SK-N-SH treated with all-trans-retinoic acid at 6 μM for 48 hours (cell line): Measurements from ENCODE around the gene MACROD1.

Source experiments
- ATAC-seq: fragments of 200-7000 bp; cut with Tn5 transposase; 3 replicates; pipeline ENCODE4 v1.9.1; 2020; ENCODE audit warnings: mild to moderate bottlenecking, moderate library complexity
- ARNTL ChIP-seq: fragments of 450-650 bp; formaldehyde crosslinking; IDR thresholded peaks from 2 replicates; pipeline ENCODE4 v1.5.0; 2020; ENCODE audit warnings: low read depth, mild to moderate bottlenecking, moderate library complexity, borderline replicate concordance
- BACH2 ChIP-seq: fragments of 250-450 bp; sonication (Bioruptor Pico); IDR thresholded peaks from 2 replicates; pipeline ENCODE4 v1.9.0; 2021; ENCODE audit warnings: mild to moderate bottlenecking, borderline replicate concordance
- CSDC2 ChIP-seq: fragments of 250-450 bp; sonication (Bioruptor Pico); IDR thresholded peaks from 2 replicates; pipeline ENCODE4 v1.5.0; 2020; ENCODE audit warnings: mild to moderate bottlenecking, moderate library complexity
- ESRRG ChIP-seq: fragments of 250-450 bp; sonication (Bioruptor Pico); IDR thresholded peaks from 2 replicates; pipeline ENCODE4 v1.6.1; 2021; ENCODE audit warnings: mild to moderate bottlenecking
- GLIS3 ChIP-seq: fragments of 250-450 bp; sonication (Bioruptor Pico); IDR thresholded peaks from 2 replicates; pipeline ENCODE4 v1.5.0; 2020; ENCODE audit warnings: mild to moderate bottlenecking, moderate library complexity
- ISL1 ChIP-seq: fragments of 250-450 bp; sonication (Bioruptor Pico); IDR thresholded peaks from 2 replicates; pipeline ENCODE4 v2.1.2; 2022; ENCODE audit warnings: mild to moderate bottlenecking, moderate library complexity
- OSR1 ChIP-seq: fragments of 250-450 bp; sonication (Bioruptor Pico); IDR thresholded peaks from 2 replicates; pipeline ENCODE4 v1.8.0; 2022; ENCODE audit warnings: moderate library complexity, mild to moderate bottlenecking, inconsistent platforms
- PATZ1 ChIP-seq: fragments of 250-450 bp; sonication (Bioruptor Pico); IDR thresholded peaks from 2 replicates; pipeline ENCODE4 v1.8.0; 2020; ENCODE audit warnings: mild to moderate bottlenecking, moderate library complexity, borderline replicate concordance
- POU6F1 ChIP-seq: fragments of 250-450 bp; sonication (Bioruptor Pico); IDR thresholded peaks from 2 replicates; pipeline ENCODE4 v1.8.0; 2021; ENCODE audit warnings: low read depth, mild to moderate bottlenecking, moderate library complexity, borderline replicate concordance
- RARB ChIP-seq: fragments of 250-450 bp; sonication (Bioruptor Pico); IDR thresholded peaks from 2 replicates; pipeline ENCODE4 v1.8.0; 2021; ENCODE audit warnings: mild to moderate bottlenecking, moderate library complexity
- SNAI2 ChIP-seq: fragments of 250-450 bp; sonication (Bioruptor Pico); IDR thresholded peaks from 2 replicates; pipeline ENCODE4 v1.5.0; 2020; ENCODE audit warnings: mild to moderate bottlenecking, moderate library complexity
- TCF4 ChIP-seq: fragments of 250-450 bp; sonication (Bioruptor Pico); IDR thresholded peaks from 2 replicates; pipeline ENCODE4 v1.8.0; 2021; ENCODE audit warnings: mild to moderate bottlenecking, moderate library complexity, borderline replicate concordance
- TOX ChIP-seq: fragments of 250-450 bp; sonication (Bioruptor Pico); IDR thresholded peaks from 2 replicates; pipeline ENCODE4 v1.8.0; 2021; ENCODE audit warnings: mild to moderate bottlenecking, moderate library complexity, borderline replicate concordance
- TSHZ2 ChIP-seq: fragments of 250-450 bp; sonication (Bioruptor Pico); IDR thresholded peaks from 2 replicates; pipeline ENCODE4 v1.5.0; 2020; ENCODE audit warnings: mild to moderate bottlenecking, moderate library complexity
- ZFP3 ChIP-seq: fragments of 250-450 bp; sonication (Bioruptor Pico); IDR thresholded peaks from 2 replicates; pipeline ENCODE4 v1.5.0; 2020; ENCODE audit warnings: mild to moderate bottlenecking, moderate library complexity
- ZFP30 ChIP-seq: fragments of 450-650 bp; formaldehyde crosslinking; IDR thresholded peaks from 2 replicates; pipeline ENCODE4 v1.5.0; 2022; ENCODE audit warnings: mild to moderate bottlenecking, moderate library complexity
- ZNF565 ChIP-seq: fragments of 450-650 bp; formaldehyde crosslinking; conservative IDR thresholded peaks from 2 replicates; pipeline ENCODE4 v1.5.0; 2020; ENCODE audit warnings: low read depth, mild to moderate bottlenecking, moderate library complexity
- ZNF8 ChIP-seq: fragments of 450-650 bp; formaldehyde crosslinking; IDR thresholded peaks from 2 replicates; pipeline ENCODE4 v1.5.0; 2020; ENCODE audit warnings: mild to moderate bottlenecking, moderate library complexity
- TF ChIP-seq, protein P1 (sequence below): fragments of 250-450 bp; sonication (Bioruptor Pico); IDR thresholded peaks from 2 replicates; pipeline ENCODE4 v1.5.1; 2020; ENCODE audit warnings: low read depth, mild to moderate bottlenecking, moderate library complexity
- TF ChIP-seq, protein P2 (sequence below): fragments of 250-450 bp; sonication (Bioruptor Pico); IDR thresholded peaks from 2 replicates; pipeline ENCODE4 v1.5.1; 2021; ENCODE audit warnings: mild to moderate bottlenecking, moderate library complexity

MACROD1 gene

GRCh38 chr11:64018310-64018709 lies 147.6 kb downstream of the MACROD1 start:
- TF ChIP-seq SNAI2 (CRISPR knock-in tag): no peak
- no peak for TF ChIP-seq RARB (CRISPR knock-in tag)
- TF ChIP-seq ESRRG: no peak
- TF ChIP-seq POU6F1 (CRISPR knock-in tag): no peak
- TF ChIP-seq ZFP3 (CRISPR knock-in tag): no peak
- TF ChIP-seq, protein P1, sequence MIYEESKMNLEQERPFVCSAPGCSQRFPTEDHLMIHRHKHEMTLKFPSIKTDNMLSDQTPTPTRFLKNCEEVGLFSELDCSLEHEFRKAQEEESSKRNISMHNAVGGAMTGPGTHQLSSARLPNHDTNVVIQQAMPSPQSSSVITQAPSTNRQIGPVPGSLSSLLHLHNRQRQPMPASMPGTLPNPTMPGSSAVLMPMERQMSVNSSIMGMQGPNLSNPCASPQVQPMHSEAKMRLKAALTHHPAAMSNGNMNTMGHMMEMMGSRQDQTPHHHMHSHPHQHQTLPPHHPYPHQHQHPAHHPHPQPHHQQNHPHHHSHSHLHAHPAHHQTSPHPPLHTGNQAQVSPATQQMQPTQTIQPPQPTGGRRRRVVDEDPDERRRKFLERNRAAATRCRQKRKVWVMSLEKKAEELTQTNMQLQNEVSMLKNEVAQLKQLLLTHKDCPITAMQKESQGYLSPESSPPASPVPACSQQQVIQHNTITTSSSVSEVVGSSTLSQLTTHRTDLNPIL (CRISPR knock-in tag): no peak
- TF ChIP-seq GLIS3 (CRISPR knock-in tag): no peak
- no peak for TF ChIP-seq PATZ1 (CRISPR knock-in tag)
- no peak for TF ChIP-seq OSR1
- no peak for TF ChIP-seq ZNF8
- TF ChIP-seq, protein P2, sequence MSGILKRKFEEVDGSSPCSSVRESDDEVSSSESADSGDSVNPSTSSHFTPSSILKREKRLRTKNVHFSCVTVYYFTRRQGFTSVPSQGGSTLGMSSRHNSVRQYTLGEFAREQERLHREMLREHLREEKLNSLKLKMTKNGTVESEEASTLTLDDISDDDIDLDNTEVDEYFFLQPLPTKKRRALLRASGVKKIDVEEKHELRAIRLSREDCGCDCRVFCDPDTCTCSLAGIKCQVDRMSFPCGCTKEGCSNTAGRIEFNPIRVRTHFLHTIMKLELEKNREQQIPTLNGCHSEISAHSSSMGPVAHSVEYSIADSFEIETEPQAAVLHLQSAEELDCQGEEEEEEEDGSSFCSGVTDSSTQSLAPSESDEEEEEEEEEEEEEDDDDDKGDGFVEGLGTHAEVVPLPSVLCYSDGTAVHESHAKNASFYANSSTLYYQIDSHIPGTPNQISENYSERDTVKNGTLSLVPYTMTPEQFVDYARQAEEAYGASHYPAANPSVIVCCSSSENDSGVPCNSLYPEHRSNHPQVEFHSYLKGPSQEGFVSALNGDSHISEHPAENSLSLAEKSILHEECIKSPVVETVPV (CRISPR knock-in tag): no peak
- no peak for TF ChIP-seq ZNF565
- no peak for TF ChIP-seq ZFP30 (CRISPR knock-in tag)
- no peak for TF ChIP-seq TCF4
- no peak for TF ChIP-seq CSDC2 (CRISPR knock-in tag)
- TF ChIP-seq BACH2: no peak
- ATAC-seq: no peak

DNA sequence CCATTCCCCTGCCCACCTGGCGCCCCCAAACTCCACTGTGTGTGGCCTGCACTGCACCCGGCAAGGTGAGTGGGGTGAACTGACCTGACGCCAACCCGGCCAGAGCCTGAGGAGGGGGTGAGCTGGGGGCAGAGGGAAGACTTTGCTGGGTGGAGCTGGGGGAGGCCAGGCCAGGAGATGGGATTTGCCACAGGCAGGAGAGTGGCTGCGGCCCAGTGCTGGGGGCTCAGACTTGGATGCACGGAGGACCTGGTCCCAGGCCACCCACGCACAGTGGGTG lies 148.0 kb downstream of the MACROD1 start:
- TF ChIP-seq POU6F1 (CRISPR knock-in tag) (no peak), ARNTL (CRISPR knock-in tag) (no peak), ESRRG (no peak), SNAI2 (CRISPR knock-in tag) (no peak), TCF4 (no peak), ZNF8 (no peak), ISL1 (no peak), GLIS3 (CRISPR knock-in tag) (no peak), RARB (CRISPR knock-in tag) (no peak)
- no peak for ATAC-seq

DNA sequence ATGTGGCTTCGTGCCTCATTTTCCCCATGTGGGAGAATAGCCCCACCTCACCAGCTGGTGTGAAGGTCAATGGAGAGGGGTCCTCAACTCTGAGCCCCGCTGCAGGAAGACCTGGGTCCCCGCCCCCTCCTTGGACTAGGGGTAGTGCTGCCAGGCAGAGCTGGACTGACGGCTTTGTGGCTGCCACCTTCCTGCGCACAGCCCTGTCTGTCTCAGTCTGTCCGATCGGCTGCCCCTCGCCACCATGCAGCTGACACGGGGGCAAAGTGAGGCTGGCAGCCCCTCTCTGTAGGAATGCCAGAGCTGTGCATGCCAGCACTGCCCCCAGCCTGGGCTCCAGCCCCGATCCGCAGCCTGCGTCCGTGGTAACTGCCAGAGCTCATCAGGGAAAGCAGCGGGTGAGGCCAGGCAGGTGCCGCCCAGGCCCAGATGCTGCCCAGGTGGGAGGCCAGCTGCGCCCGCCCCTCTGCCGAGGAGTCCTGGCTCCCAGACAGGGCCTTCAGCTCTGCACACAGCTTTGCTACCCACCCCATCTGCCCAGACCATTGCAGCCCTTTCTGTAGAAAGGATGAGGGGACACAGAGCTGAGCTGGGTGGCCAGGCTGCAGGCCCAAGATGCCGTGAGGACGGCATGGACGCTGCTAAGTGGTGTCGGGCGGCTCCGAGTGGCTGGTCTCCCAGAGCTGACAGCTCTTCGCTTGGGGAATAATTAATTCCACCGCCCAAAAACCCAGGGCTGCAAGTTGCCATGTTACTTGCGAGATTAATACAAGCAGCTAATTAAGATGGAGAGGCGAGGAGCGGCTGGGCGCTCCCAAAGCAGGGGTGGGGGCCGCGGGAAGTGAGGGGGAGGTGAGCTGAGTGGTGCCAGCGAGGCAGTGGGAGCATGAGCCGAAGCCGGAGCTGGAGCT lies 149.7 kb downstream of the MACROD1 start:
- TF ChIP-seq POU6F1 (CRISPR knock-in tag) (no peak), TSHZ2 (CRISPR knock-in tag) (no peak), ISL1 (no peak), ESRRG (no peak), TOX (CRISPR knock-in tag) (no peak), CSDC2 (CRISPR knock-in tag) (no peak), ARNTL (CRISPR knock-in tag) (no peak), SNAI2 (CRISPR knock-in tag) (no peak), OSR1 (no peak)
- TF ChIP-seq, protein P2 (CRISPR knock-in tag): no peak
- peak; percentile 8; the same call in 1 of the 3 replicates for ATAC-seq
